Measurements from ENCODE around the gene SF3A2.

DNA sequence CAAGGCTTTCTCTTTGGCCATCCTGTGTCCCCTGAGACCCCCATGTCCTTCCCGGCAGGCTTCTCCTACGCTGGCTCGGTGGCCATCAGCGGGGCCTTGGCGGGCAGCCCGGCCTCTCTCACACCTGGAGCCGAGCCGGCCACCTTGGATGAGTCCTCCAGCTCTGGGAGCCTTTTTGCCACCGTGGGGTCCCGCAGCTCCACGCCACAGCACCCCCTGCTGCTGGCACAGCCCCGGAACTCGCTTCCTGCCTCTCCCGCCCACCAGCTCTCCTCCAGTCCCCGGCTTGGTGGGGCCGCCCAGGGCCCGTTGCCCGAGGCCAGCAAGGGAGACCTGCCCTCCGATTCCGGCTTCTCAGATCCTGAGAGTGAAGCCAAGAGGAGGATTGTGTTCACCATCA, 14.7 kb upstream of the SF3A2 start:
- TF ChIP-seq, protein P1, sequence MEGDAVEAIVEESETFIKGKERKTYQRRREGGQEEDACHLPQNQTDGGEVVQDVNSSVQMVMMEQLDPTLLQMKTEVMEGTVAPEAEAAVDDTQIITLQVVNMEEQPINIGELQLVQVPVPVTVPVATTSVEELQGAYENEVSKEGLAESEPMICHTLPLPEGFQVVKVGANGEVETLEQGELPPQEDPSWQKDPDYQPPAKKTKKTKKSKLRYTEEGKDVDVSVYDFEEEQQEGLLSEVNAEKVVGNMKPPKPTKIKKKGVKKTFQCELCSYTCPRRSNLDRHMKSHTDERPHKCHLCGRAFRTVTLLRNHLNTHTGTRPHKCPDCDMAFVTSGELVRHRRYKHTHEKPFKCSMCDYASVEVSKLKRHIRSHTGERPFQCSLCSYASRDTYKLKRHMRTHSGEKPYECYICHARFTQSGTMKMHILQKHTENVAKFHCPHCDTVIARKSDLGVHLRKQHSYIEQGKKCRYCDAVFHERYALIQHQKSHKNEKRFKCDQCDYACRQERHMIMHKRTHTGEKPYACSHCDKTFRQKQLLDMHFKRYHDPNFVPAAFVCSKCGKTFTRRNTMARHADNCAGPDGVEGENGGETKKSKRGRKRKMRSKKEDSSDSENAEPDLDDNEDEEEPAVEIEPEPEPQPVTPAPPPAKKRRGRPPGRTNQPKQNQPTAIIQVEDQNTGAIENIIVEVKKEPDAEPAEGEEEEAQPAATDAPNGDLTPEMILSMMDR (conservative IDR thresholded peaks at IDR 0.05; ENCODE audit: low read length), result no peak
- no peak for TF ChIP-seq EZH2phosphoT487 (IDR thresholded peaks at IDR 0.05; ENCODE audit: borderline replicate concordance)
